ENCODE data around the gene SCEL.

The SCEL gene

GRCh38 chr13:77522444-77522843 is 13.1 kb upstream of the SCEL start:
- DNase-seq, result no peak

- DNase-seq, result no peak
These were observed 12.1 kb upstream of the SCEL start for GRCh38 chr13:77523386-77523785.

- no peak for DNase-seq
These were observed 11.4 kb upstream of the SCEL start for GRCh38 chr13:77523834-77524728.

- no peak for DNase-seq
These were observed 7.1 kb upstream of the SCEL start for GRCh38 chr13:77528414-77528813.

DNA sequence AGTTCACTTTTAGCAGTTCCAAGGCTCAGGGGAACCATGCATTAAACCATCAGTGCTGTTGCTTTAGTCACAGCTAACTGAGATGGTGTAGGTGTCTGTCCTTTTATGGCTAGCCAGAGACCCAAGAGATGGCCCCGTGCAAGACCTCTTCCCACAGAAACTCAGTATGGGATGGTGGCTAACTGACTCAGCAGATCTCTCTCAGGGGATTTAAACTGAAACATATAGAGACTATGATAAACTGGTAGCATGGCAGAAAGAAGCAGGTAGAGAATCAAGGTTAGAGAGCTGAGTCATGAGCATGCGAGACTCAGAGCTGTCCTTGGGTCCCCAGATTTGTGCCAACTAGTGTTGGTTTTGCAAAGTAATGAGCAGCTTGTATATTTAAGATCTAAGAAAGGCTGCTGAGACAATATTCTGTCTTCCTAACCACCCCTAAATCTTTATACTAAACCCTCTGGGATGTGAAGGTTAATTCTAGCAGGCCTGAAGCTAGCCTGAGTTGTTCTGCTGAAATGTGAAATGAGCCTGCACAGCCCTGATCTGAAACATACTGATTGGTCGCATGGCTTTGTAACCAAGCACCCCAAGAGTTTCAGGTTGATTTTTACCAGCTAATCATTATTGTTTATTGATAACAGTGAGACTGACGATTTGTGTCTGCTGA is 6.5 kb upstream of the SCEL start:
- DNase-seq, result no peak

DNA sequence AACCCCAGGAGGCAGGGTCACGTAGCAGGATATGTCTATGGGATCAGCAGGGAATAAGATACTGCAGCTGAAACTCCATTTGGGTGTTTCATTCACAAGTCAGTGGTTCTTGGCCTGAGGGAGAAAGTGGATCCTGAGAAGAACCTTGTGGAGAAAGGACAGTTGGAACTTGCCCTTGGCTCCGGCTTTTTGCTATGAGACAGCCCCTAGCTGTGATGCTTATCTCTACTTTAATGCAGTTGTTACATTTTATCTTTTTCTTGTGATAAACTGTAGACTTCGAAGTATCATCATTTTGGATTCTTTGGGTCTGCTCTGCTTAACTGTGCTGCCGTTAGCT is 6.0 kb upstream of the SCEL start:
- DNase-seq, result no peak

GRCh38 chr13:77530875-77531274 is 4.6 kb upstream of the SCEL start:
- DNase-seq, result no peak

DNA sequence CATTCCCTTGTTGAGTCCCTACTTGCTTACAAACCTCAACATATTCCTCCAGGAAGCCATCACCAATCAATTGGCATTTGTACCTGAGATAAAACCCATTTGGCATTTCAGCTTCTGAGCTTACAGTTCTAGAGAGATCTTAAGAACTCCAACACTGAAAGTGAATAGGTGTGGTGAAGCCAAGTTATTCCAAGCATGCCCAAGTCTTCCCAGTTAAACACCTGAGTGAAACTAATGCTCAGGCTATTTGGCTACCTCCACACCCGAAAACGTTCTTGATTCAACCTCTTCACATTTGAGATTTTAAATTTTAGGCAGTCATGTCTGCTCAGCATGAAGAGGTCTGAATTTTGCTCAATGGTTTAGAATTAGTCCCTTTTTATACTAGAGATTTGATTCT is 2.5 kb upstream of the SCEL start:
- no peak for DNase-seq

GRCh38 chr13:77533875-77534788 is 1.4 kb upstream of the SCEL start:
- DNase-seq, result no peak

DNA sequence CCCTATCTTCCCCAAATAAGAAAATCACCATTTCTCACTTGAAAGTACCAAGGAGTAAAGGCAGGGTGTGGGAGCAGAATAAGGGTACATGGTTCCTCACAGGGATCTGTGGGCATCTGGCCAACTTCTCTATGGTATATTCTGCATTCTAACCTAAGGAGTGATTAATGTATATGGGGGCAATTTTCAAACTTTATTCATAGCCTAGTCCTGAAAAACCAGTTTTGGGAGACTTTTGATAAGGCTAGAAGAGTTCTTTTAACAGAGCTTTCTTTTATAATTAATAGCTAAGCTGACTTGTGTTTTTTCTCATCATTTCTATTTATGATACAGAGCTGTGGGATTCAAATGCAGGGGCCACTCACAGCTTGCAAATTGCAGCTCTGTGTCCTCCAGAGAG is 852 bp downstream of the SCEL start:
- no peak for DNase-seq

- no peak for DNase-seq
These were observed 1.9 kb downstream of the SCEL start for GRCh38 chr13:77537289-77537919.

DNA sequence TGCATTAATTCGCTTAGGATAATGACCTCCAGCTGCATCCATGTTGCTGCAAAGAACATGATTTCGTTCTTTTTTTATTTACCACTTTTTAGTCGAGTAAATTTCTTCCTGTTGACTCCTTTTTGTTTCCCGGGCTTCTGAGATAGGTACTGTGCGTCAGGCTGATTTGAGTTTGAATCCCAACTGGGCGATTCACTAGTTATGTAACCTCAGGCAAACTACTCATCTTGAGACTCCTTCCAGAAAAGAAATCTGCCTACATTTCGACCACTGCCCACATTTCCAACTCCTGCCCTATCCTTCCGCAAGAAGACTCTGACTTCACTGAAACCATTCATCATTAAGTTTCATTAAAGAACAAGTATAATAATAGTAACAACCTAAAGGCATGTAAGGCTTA is 8.2 kb downstream of the SCEL start:
- DNase-seq, result no peak

DNA sequence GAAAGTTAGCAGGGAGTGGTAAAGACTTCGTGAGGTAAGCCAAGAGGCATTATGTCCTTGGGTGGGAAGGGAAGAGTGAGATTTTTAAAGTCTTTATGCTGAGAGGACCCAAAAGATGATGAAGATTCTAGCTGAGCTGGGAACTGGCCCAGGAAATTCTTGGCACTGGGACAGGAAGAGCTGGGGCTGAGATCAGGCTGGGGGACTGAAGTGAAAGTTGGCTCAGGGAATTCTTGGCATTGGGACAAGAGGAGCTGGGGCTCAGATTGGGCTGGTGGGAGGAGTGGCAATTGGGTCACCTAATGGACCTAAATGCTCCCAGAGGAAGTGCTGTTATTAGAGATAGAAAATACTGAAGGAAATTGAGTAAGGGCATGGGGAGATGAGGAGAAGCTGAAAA is 8.8 kb downstream of the SCEL start:
- peak; percentile 37 for DNase-seq

DNA sequence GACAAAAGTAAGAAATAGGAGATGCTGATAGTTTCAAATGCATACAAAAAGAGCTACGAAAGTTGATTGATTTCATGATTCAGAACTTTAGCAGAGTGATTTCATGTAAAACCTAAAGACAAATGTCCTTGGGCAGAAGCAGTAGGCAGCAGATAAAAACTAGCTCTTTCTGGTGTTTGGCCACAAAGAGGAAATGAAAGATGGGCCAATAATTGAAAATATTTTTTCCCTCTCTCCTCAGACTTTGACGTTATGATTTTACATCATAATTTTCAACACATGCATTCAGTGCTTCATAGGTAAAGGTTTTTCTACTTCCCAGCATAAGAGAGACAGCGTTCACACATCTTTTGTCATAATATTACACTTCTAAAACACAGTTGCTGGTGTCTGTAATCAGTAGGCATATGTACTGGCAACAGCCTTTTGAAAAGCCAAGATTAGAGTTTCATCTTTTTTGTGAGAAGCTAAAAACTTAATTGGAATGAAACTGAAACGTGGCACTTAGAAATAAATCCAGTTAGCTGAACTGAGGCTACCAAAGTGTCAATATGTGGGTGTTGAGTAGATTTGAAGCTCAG is 9.3 kb downstream of the SCEL start:
- DNase-seq, result no peak

GRCh38 chr13:77545626-77546412 is 10.3 kb downstream of the SCEL start:
- DNase-seq, result peak; percentile 26

DNA sequence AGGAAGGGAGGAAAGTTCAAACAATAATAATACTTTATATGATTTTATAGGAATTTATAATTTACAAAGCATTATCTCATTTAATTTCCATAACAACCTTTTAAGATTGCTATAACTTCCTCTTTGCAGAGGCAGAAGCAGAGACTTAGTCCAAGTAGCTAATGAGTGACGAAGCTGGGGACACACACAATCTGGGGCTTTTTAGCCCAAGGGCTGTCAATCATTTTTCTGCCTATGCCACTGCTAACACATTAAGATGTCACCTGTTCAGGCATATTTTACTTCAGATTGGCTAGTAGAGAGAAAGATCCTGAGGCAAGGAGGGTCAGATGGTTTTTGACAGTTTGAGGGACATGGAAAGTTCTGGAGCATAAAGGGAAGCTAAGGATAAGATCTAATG is 12.6 kb downstream of the SCEL start:
- no peak for DNase-seq

DNA sequence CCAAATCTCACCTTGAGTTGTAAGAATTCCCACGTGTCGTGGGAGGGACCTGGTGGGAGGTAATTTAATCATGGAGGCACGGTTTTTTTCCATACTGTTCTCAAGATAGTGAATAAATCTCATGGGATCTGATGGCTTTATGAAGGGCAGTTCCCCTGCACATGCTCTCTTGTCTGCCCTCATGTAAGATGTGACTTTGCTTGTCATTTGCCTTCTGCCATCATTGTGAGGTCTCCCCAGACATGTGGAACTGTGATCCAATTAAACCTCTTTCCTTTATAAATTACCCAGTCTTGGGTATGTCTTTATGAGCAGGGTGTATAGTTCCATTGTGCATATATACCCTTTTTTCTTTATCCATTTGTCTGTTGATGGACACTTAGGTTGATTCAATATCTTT is 13.1 kb downstream of the SCEL start:
- DNase-seq, result no peak

DNA sequence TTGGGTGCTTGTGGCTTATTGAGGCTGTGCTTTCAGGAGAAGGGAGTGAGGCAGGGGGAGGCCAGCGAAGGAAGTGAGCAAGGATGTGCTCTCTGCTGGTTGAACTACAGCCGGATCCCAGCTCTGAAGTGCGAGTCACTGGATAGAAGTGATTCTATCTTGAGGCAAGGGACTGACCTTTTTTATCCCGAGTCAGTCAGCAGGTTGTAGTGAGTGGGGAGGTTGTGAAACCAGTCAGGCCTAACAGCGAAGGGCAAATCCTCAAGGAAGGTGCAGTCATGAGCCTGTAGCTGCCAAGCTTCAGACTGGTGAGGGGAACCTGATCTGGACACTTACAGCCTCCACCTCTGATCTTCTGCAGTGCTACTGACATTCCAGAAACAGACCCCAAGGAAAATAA is 18.6 kb downstream of the SCEL start:
- no peak for DNase-seq

DNA sequence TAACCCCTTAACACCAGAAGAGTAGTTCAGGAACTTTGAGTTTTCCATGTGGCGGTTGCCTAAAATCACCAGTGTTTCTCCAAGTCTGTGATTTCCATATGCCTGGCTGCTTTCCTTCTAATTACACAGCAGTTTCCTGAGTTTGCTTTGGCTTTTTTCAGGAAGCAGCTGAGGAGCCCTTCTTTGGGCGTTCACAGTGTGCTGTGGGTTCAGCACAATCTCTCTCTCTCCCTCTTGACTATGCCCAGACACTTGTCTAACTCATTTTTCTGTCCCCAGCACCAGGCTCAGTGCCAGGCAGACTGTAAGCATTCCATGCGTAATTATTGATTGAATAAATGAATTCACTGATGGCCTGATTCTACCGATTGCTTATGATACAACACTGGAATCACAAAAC is 19.7 kb downstream of the SCEL start:
- no peak for DNase-seq

DNA sequence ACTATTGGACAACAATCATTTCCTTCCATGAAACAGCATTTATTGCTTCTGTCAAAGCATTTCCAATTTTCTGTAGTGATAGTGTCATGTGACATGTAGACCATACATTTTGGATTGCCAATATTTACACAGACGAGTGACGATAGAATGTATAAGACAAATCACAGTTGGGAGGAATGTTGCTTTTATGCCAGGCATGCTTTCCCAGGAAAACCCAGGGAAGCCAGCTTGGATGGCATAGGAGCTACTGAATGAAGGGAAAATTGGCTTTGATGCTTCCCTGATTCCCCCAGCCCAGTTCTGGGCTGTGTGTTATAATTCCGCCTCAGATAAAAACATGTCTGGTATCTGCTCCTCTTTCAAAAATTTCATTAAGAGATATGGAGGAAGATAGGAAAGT is 22.5 kb downstream of the SCEL start:
- DNase-seq, result no peak

GRCh38 chr13:77563111-77563510 is 27.6 kb downstream of the SCEL start:
- DNase-seq, result no peak

- DNase-seq, result no peak
These were observed 30.1 kb downstream of the SCEL start for GRCh38 chr13:77565635-77566034.

Data from DMS 273 treated with DMSO at 0.1 percent for 48 hours (cell line).